Neural progenitor cell (in vitro differentiated cells): Measurements from ENCODE around the gene AHSG.

ENCODE experiments used
- EZH2 ChIP-seq: fragments of 200-600 bp; sonication (generic); IDR thresholded peaks from 2 replicates; pipeline ENCODE4 v1.6.1; 2017; ENCODE audit warnings: antibody characterized with exemption, mild to moderate bottlenecking, moderate library complexity
- EZH2phosphoT487 ChIP-seq: fragments of 200-600 bp; sonication (generic); IDR thresholded peaks from 2 replicates; pipeline ENCODE4 v1.6.1; 2017; ENCODE audit warnings: antibody characterized with exemption
- TF ChIP-seq, protein P1 (sequence below): fragments of 200-600 bp; sonication (generic); IDR thresholded peaks from 2 replicates; pipeline ENCODE4 v1.5.1; 2017; ENCODE audit warnings: antibody characterized with exemption, mild to moderate bottlenecking

GRCh38 chr3:186593862-186594261, 19.0 kb upstream of the AHSG start:
- TF ChIP-seq, protein P1, sequence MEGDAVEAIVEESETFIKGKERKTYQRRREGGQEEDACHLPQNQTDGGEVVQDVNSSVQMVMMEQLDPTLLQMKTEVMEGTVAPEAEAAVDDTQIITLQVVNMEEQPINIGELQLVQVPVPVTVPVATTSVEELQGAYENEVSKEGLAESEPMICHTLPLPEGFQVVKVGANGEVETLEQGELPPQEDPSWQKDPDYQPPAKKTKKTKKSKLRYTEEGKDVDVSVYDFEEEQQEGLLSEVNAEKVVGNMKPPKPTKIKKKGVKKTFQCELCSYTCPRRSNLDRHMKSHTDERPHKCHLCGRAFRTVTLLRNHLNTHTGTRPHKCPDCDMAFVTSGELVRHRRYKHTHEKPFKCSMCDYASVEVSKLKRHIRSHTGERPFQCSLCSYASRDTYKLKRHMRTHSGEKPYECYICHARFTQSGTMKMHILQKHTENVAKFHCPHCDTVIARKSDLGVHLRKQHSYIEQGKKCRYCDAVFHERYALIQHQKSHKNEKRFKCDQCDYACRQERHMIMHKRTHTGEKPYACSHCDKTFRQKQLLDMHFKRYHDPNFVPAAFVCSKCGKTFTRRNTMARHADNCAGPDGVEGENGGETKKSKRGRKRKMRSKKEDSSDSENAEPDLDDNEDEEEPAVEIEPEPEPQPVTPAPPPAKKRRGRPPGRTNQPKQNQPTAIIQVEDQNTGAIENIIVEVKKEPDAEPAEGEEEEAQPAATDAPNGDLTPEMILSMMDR = no peak
- TF ChIP-seq EZH2phosphoT487 (no peak), EZH2 (no peak)
